RCC 7860 (cell line): ENCODE measurements around the gene LRP8.

Source experiments
- DNase-seq: peaks from one replicate; pipeline ENCODE4 v3.0.0-alpha.2; 2015; ENCODE audit warnings: low spot score
- FAIRE-seq: peaks from 2 replicates; lab custom pipeline; 2012; peaks lifted over from hg19 to GRCh38; lab: Jason Lieb, UNC

Gene LRP8

GRCh38 chr1:53308506-53308905, 19.4 kb downstream of the LRP8 start:
- DNase-seq (no peak), FAIRE-seq (no peak)

- no peak for FAIRE-seq
- DNase-seq: no peak
These were observed 20.8 kb downstream of the LRP8 start for GRCh38 chr1:53307037-53307436.

DNA sequence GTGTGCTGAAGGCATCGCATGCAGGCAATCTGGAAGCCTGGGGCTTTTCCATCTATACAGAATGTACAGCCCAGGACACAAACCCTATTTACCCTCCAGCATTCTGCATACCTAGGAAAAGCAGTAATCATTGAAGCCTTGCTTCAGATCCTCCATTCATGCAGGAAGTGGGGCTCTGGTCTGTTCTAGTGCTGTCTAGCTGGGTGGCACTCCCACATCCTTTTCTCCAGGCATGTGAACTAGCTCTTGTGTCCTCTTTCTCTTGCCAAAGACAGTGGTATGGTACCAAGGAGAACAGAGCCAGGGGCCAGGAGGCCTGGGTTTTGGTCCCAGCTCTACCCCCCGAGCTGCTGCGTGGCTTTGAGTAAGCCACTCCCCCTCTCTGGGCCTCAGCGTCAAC, 21.7 kb downstream of the LRP8 start:
- FAIRE-seq (no peak), DNase-seq (no peak)

DNA sequence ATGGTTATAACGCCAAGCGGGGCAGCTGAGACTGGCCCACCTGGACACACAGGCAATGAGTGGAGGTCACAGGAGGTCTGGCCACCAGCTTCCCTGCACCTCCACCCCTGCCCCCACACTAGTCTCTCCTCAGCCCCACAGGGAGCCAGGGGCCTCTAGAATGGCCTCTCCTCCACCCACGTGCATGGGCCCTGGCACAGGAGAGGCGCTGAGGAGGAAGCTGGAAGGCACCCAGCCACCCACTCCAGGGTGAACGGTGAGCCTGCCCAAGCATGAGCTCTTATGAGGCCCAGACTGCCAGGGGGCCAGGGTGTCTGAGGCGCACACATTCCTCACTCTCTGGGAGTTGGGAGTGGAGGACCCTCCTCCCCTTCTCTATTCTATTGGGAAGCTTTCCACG, 22.2 kb downstream of the LRP8 start:
- DNase-seq: no peak
- FAIRE-seq: no peak

GRCh38 chr1:53304527-53304926, 23.3 kb downstream of the LRP8 start:
- FAIRE-seq (no peak), DNase-seq (no peak)

DNA sequence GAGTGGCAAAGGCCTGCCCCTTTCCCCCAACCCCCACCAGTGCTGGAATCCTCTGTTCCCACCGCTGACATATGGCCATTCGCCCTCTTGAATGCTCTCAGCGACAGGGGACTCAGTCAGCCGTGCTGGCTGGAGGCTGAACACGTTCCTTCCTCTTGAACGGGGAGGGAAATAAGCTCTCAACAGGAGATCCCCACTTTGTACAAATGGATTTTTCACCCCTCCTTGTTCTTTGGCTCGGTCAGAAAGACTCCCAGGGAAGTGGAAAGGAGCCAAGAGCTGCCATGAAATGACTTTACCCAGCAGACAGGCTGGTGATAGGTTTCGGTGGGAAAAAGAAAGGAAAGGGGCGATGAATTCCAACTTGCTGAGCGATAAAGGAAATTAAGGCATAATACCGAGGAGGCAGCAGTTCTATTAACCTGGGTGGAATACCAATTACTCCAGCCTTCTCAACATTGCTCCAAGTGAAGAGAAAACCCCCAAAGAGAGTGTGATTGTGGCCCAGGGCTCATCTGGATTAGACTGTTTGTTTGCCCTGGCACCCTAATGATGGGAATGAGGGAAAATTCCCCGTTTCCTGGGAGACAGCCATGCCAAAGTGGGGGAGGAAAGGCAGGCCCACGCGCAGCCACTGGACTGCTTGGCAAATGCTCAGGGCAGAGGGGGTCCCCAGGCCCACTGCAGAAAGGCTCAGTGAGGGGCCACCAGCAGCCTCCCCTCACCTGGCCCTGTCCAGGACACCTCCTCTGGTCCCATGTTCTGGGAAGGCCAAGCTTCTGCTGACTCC, 23.9 kb downstream of the LRP8 start:
- FAIRE-seq (no peak), DNase-seq (no peak)

DNA sequence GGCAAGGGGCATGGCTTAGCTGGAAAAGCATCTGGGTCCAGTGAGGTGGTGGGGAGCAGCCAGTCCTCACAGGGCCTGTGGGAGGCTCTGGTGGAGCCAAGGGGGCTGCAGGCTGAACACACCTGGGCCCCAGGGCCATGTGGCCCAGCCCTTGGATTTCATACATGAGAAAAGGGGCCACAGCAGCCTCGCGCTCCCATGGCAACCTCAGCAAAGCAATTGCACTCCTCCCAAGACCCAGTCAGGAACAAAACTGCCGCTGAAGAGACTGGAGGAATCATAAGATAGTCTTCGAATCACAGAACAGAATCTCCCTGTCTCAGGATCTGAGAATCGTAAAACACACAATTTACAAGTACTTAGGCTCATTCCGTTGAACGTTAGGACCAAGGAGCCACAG, 24.6 kb downstream of the LRP8 start:
- DNase-seq (no peak), FAIRE-seq (no peak)

DNA sequence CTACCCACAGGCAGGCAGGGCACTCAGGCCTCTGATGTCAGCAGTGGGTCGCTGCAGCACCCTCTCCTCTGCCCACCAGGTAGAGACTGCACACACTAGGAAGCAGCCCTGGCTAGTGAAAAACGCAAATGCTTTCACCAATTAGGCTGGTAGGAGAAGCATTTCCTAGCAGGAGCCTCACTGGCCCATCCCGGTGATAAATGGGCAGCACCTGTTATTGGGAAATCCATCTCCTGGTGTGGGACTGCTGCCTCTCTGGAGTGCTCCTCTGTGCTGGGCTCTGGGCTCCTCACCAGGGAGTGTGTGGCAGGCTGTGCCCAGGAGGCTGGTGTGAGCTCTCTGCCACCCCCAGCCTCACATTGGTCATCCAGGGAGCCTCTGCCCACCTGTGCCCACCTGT, 28.6 kb downstream of the LRP8 start:
- FAIRE-seq: no peak
- DNase-seq: no peak

- DNase-seq (no peak), FAIRE-seq (no peak)
These were observed 29.7 kb downstream of the LRP8 start for GRCh38 chr1:53298045-53298637.

- DNase-seq: no peak
- no peak for FAIRE-seq
These were observed 30.7 kb downstream of the LRP8 start for GRCh38 chr1:53297195-53297594.

- DNase-seq (no peak), FAIRE-seq (no peak)
These were observed 31.6 kb downstream of the LRP8 start for GRCh38 chr1:53296117-53296749.

DNA sequence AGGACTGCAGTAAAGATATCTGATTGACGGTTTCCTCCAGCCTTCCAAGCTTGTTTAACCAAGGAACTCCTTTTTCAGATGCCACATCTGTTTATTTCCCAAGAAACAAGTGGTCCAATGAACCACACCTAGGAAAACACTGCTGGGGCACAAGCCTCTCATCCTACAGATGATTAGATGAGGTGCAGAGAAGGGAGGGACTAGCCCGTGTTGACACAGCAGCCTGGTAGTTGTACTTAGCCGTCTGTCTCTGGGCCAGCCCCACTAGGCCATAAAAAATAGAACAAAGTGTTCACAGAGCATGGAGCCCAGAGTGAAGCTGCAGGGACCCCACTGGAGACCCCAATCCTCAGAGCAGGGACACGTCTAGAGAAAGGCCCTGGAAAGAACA, 32.1 kb downstream of the LRP8 start:
- no peak for DNase-seq
- FAIRE-seq: no peak

DNA sequence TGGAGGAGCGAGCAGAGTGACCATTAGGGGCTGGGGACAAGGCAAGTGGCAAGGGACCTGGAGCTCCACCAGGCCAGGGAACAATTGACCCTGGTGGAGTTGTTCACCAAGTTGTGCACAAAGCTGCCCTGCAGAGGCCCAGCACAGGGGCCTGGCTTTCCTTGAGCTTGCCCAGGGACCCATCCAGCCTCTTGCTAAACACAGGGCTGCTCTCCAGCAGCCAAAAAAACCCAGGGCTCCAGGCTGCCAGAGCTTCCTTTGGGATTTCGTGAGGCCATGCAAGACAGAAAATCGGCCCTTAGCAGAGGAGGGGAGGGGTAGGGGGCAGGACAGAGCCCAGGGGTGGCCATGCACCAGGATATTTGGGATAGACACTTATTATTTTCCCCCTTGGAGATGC, 32.6 kb downstream of the LRP8 start:
- DNase-seq: no peak
- FAIRE-seq: no peak

DNA sequence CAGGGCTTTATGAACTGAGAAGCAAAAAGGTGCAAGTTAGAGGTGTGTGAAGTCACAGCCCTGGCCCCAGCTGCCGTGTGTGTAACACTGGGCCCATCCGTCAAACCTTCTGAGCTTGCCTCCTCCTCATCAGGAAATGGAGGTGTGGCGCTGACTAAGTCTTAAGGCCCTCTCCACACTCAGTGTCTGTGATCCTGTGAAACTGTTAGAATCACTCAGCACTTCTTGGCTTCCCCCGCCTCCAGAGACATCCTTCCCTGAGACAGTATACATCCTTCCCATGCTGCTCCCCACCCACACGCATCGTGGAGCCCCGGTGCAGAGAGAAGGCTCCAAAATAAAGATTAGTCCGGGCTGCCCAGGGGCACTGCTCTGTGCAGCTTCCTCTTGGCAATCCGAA, 33.3 kb downstream of the LRP8 start:
- DNase-seq (peak; percentile 47), FAIRE-seq (no peak)

- DNase-seq: no peak
- no peak for FAIRE-seq
These were observed 33.8 kb downstream of the LRP8 start for GRCh38 chr1:53294061-53294460.

DNA sequence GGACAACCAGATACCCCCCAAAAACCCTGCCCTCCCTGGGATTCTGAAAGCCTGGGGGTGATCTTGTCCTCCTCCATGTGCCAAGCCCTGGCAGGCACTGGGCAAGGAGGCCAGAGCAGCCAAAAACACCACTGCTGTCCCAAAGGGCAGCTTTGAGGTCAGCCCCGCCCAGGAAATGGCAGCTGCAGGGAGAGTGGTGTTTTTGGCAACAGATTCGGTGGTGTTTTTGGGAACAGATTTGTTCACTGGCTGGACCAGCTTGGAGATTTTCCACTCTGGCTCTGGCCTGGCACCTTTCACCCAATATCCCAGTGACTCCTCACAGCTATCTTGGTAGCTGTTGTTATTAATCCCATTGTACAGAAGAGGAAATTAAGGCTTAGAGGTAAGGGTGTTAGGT, 34.7 kb downstream of the LRP8 start:
- DNase-seq (no peak), FAIRE-seq (no peak)

- no peak for DNase-seq
- no peak for FAIRE-seq
These were observed 35.2 kb downstream of the LRP8 start for GRCh38 chr1:53292690-53293089.

DNA sequence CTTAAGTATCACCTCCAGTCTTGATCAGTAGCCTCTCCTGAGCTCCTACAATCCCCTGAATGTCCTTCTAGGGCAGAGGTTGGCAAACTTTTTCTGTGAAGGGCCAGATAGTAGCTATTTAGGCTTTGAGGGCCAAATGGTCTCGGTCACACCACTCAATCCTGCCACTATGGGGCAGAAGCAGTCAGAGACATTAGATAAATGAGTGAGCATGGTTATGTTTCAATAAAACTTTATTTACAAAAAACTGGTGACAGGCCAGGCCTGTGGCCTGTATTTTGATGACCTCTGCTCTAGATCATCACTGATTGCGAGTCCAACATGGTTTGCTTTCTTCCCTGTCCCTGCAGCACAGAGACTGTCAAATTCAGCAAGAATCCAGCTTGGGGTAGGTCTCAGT, 36.3 kb downstream of the LRP8 start:
- no peak for FAIRE-seq
- DNase-seq: no peak

DNA sequence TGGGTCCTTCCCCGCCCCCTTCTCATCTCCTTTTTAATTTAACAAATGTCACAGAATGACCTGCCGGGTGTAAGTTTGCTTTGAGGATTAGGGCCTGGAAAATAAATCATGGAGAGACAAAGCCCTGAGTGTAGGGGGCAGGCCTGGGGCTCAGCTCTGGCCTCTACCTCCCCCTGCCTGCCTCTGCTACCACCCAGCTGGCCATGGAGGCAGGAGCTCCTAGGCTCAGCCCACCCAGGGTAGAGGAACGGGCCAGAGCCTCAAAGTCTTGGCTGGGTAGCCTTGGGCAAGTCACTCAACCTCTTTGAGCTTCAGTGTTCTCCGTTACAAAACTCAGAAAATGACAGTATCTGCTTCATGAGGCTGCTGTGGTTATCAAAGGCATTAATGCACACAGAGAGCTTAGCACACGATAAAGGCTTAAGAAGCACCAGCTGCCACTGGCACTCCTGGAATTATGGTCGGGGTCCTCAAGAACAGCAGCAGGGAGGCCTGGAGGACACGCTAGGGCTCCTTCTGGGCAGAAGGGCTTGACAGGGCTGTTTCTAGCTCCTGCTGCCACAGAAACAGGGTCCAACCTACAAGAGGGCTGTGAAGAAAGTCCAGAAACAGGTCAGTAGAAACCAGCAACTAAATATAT, 39.0 kb downstream of the LRP8 start:
- FAIRE-seq (no peak), DNase-seq (no peak)

DNA sequence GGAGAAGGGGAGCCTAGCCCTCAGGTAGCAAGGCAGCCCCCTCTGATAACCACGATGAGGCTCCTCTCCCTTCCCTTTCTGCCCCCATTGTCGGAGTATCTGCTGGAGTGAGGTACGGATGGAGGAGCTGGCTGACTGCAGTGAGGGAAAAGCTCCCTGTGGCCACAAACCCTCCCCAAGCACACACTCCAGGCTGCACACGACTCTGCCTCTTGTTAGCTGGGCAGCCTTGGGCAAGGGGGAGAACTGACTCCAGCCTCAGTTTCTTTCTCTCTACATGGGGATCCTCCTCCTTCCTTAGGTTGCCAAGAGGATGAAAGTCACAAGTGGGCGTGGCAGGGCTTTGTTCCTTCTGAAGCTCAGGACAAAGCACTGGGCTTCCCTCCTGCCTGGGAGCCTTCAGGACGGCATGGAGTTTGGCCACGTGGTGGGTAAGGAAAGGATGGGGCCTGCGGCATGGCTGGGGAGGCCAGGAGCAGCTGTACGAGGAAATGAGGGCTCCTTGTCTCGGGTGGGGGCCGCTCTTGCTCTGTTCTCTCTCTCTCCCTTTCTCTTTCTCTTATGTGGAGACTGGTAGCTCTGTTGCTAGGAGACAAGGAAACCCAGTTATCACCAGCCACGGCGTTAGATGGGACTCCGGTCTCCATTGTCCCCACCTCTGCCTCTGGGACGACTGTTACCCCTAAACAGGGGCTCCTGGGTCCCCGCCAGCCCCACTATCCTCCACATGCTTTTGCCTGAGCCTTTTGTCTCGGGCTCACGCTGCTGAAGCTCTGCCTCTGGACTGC, 39.7 kb downstream of the LRP8 start:
- DNase-seq: no peak
- no peak for FAIRE-seq

GRCh38 chr1:53286955-53287354, 40.9 kb downstream of the LRP8 start:
- FAIRE-seq (no peak), DNase-seq (no peak)
